Left hindlimb (tissue), 1 donor: ENCODE data around the gene SH2D1A.
"Not testable (repeated sequence)": the region's sequence is repeated elsewhere in the genome, so short reads cannot be mapped to it uniquely, and the experiment has no call there.

ENCODE experiments used
- DNase-seq: peaks from one replicate; pipeline ENCODE4 v3.0.0-alpha.2; 2018

The SH2D1A gene

DNA sequence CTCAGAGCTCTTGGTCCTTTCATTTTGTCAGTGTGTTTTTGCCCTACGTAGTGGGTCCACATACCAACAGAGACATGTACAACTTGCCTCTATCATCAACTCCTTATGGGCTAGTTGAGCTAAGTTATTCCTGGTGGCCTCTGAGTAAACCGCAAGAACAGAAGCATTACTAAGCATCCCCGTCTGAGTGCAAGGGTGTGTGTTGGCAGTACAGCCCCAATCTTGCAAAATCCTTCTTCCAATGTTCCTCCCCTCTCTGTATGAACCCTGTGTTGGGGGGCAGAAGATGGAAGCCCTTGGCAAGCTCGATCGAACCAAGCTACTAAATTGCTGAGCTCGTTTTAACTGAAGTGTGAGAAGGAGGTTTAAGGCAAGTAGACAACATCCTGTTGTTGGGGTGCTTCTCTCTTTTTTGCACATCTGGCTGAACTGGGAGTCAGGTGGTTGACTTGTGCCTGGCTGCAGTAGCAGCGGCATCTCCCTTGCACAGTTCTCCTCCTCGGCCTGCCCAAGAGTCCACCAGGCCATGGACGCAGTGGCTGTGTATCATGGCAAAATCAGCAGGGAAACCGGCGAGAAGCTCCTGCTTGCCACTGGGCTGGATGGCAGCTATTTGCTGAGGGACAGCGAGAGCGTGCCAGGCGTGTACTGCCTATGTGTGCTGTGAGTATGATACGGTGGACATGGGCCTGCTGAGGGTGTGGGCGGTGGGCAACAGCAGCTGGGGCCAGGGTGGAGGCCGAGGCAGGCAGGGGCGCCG, at the start of gene SH2D1A:
Gene SH2D1A (plus strand): TSS at position 447 of the 760 bp plus-strand sequence. CDS start 80 bp downstream, at position 527.
- DNase-seq = no peak

DNA sequence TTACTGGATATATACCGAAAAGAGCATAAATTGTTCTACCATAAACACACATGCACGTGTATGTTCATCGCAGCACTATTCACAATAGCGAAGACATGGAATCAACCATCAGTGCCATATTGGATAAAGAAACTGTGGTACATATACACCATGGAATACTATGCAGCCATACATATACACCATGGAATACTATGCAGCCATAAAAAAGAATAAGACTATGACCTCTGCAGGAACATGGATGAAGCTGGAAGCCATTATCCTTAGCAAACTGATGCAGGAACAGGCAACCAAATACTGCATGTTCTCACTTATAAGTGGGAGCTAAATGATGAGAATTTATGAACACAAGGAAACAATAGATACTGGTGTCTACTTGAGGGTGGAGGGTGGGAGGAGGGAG, 47.0 kb upstream of the SH2D1A start:
- not testable (repeated sequence) for DNase-seq

DNA sequence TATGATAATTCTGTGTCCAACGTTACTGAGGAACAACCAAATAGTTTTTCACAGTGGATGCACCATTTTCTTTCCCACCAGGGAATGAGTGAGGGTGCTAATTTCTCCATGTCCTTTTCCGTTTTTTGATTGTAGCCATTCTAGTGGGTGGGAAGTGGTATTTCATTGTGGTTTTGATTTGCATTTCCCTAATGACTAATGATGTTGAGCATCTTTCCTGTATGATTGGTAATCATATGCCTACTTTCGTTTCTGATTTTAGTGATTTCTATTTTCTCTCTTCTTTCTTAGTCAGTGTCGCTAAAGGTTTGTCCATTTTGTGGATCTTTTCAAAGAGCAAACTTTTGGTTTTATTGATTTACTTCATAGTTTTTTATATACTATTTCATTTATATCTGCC, 46.0 kb upstream of the SH2D1A start:
- DNase-seq = no peak

DNA sequence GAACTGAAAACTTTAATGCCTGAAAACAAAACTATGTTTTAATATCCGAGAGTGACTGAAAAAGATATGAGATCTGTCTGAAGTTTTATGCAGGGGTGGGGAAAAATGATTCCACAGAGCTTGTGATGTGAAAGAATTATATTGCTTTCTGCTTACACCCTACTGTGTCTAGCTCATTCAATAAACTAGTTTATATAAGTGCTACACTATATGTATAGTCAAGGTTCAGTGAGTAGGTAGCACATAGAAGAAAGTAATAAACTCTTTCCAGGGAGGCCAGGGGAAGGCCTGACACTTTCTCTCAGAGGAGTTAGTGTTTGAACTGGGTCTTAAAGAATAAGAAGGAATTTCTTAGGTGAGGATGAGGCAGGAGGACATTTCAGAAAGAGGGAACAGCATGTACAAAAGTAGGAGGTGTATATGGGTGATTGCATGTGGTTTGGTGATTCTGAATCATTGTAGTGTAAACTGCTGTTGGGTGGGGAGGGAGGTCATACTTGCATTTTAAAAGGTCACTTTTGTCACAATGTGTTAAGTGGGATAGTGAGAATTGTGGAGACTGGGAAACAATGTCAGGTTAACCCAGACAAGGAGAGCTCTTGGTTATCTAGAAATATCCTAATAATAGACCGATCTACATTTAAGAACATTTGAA, 39.0 kb upstream of the SH2D1A start:
- no peak for DNase-seq

DNA sequence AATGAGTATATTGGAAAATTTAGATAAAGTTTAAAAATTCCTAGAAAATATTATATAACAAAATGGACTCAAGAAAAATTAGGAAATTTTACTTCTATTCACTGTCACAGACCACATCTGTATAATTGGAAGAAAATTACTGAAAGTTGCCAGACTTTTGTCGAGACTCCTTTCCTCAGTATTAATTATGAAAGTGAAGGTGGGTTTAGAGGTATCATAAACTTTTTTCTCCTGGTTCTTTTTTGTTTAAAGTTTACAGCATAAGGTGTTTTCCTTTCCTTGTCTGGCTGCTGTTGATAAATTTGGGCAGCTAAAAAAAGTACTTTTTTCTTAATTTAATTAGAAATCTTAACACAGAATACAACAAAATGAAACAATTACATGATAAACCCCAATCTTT, 20.6 kb upstream of the SH2D1A start:
- no peak for DNase-seq

DNA sequence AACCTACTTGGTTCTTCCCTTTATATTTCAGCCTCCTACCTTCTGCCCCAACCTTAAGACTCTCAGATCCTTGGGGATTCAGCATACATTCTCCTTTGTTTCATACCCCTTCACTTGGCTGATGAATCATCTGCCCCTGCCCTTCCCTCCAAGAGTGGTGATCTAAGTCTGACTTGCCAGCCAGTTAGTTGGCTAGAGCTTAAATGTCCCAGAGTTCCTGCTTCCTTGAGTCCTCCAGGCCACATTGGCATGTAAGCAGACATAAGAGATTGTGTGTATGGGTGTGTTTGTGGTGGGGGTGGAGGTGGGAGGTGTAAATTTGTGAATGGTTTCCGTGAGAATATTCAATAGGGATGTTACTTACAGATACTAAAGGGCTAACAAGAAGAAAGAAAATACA, 17.6 kb upstream of the SH2D1A start:
- no peak for DNase-seq

DNA sequence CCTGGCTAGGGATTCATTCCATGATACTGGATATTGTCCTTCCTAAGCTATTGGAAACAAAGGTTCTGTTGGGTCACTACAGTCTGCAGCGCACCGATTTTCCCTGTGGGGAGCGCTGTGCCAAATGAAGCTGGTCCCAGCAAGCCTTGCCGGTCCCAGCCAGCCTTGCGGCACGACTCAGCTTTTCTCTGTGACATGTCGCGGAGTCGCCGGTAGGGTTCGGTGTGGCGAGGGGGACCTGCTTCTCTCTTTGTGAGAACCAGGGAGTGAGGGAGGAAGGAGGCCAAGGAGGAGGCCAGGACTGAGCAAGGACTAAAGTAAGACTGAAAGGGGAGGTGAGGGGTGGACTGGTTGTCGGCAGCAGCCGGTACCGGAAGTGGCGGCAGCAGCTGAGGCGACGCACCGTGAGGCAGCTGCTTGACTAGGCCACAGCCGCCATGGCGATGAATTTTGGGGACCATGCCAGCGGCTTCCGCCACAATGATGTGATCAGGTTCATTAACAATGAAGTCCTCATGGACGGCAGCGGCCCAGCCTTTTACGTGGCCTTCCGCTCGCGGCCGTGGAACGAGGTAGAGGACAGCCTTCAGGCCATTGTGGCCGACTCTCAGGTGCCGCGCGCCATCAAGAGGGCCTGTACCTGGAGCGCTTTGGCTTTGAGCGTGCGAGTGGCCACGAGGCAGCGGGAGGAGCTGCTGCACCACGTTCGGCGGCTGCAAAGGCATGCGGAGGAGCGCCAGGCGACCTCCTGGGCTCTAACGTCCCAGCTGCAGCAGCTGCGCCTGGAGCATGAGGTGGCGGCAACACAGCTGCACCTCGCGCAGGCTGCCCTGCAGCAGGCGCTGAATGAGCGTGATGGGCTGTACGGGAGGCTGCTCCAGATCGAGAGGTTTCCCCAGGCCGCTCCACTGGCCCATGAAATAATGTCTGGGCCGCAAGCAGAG, 13.6 kb upstream of the SH2D1A start, which contains the start of gene TEX13D:
Gene TEX13D (plus strand): TSS at position 180 of the 944 bp plus-strand sequence. CDS start 258 bp downstream, at position 438.
- no peak for DNase-seq

DNA sequence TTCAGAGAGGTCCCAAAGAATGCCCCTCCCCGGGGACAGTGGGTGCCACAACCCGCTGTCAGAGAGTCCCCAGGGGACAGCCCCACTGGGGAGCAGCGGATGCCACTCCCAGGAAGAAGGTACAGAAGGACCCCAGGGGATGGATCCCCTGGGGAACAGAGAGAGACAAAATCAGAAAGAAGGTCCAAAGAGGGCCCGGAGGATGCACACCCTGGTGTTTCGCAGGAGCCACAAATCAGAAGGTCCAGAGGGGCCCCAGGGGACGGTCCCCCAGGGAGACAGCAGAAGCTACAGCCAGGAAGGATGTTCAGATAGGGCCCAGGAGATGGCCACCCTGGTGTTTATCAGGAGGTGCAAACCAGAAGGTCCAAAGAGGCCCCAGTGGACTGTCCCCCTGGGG, 12.5 kb upstream of the SH2D1A start:
- no peak for DNase-seq

DNA sequence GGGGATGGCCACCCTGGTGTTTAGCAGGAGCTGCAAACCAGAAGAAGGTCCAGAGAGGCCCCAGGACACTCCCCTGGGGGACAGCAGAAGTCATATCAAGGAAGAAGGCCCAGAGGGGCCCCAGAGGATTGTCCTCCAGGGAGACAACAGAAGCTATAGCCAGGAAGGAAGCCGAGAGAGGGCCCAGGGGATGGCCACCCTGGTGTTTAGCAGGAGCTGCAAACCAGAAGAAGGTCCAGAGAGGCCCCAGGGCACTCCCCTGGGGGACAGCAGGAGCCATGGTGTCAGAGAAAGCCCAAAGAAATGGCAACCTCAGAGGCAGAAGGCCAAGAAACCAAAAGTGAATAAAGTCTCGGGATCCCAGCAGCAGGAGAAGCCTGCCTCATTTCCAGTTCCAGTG, 11.8 kb upstream of the SH2D1A start:
- not testable (repeated sequence) for DNase-seq

DNA sequence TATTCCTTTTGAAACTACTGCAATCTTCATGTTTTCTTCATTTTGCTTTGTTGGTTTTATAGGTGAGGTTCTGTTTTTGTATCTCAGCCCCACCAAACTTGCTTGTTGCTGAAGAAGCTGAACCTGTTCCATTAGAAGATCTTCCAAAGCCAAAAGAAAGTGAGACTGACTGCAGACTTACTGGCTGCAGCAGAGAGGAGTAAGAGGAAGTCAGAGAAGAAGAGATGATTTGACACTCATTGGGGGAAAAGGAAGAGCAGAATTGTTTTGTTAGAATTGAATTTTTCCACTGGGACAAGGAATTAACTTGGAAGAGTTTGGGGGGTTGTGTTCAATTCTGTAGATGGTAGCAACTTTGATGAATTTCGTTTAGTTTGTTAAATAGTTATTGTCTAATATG, 10.8 kb upstream of the SH2D1A start:
- DNase-seq = no peak

DNA sequence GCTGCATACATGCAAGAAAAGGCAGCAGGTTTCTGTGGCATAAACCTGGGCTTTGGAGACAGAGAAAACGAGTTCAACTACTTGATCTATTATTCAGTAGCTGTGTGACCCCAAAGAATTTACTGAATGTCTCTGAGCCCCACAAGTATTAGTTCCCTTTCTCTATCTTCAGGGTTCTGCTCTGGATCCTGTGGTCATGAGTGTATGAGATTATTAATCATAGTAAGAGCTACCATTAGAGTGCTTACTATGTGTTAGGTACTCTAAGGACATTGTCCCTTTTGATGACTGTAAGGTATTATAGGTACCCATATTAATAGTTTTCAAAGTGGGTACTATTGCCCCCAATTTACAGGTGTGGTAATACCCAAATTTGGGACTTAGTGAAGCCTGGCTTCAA, 8.4 kb upstream of the SH2D1A start:
- DNase-seq = no peak

DNA sequence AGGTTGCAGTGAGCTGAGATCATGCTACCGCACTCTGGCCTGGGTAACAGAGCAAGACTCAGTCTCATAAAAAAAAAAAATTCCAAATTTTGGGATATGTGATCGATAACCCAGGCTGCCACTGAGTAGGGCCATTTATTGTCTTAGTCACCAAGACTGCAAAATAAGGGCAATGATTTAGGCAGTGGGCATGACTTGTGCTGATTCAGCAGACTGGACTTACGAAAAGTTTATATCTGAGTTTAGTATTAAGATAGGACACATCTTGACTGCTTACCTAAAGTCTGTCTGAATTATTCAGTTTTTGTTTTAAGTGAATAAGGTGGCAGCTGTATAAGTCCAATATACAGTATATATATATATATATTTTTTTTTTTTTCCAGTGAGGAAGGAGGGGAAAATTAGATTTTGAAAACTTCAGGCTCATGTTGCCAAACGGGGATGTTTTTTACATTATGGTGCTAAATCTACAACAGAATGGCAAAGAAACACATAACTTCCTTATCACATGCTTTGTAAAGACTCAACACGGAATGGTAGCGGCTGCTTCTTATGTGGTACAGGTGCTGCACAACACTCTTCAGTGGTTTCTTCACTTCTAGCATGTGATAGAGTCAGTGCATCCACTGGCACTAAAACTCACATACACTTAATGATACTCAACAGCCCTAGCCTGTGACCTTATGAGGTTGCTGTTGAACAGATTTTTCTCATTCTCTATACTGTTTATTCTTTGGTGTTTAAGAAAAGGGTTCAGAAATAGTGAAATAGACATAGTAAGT, 7.4 kb upstream of the SH2D1A start:
- no peak for DNase-seq

DNA sequence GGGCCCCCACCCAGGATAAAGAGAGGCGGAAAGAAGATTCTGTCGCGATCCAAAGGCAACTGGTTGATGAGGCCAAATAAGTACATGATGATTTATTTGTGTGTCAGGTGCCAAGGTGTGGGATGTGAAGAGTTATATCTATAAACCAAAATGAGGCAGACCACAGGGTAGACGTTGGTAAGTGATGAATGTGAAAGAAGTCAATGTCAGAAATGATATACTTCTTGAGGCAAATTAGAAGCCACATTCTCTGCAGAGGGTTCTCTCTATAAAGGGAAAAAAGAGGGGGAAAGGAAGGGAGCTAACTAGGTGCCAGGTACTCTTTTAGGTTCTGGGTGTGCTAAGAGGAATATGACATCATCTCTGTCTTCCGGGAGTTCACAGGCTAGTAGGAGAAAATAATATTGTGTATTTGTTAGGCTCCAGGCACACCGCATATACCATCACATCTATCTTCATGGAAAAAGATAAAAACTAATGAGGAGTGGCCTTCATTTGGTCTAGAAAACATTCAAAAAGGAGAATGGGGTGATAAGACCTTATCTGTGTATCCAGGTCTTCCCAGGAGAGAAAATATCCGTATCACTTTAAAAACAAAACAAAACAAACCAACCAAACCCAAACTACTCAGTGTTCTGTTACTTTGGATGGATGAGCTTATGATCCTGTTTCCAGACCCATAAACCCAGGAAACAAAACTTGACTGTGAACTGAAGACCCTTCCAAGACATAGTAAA, 4.8 kb upstream of the SH2D1A start:
- DNase-seq = no peak

DNA sequence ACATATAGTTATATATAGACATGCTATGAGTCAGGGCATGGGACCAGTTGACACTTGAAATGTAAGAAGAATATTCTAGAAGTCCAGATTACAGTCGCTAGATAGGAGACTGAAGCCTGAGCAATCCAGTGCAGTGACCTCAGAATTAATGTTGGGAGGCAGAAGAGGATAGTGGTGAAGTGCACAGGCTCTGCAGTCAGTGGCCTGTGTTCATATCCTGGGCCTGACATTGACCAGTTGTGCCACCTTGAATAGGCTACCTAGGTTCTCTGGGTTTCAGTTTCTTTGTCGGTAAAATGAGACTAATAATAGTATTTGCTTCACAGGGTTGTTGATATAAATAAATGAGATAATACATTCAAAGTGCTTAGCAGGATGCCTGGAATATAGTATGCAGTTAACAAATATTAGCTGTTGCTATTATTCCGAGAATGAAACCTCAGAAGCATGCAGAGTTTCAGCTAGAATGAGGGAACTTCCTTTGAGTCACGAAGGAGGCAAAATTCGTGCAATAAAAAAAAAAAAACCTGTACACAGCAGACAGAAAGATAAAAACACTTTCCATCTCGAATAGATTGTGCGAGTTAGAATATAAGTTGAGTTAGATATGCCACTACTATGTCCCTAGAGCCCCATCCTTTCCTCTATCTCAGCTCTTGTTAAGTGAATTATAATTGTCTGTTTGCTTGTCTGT, 4.0 kb upstream of the SH2D1A start:
- DNase-seq = no peak

DNA sequence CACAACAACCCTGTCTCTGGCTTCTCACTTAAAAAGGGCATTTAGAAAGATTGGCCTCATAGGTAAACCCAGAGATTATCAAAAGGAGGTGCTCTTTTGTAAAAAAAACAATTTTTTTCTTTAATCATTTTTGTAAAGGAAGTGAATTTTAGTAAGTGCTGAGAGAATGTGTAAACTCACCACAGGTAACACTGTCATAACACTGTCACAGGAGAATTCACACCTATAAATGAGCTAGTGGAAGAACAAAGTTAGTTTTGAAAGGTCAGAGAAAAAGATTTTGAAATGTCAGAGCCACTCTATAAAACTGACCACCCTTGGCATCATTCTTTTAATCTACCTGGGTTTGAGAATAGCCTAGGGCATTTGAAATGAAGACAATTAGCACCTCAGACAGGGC, 3.3 kb upstream of the SH2D1A start:
- DNase-seq = no peak

DNA sequence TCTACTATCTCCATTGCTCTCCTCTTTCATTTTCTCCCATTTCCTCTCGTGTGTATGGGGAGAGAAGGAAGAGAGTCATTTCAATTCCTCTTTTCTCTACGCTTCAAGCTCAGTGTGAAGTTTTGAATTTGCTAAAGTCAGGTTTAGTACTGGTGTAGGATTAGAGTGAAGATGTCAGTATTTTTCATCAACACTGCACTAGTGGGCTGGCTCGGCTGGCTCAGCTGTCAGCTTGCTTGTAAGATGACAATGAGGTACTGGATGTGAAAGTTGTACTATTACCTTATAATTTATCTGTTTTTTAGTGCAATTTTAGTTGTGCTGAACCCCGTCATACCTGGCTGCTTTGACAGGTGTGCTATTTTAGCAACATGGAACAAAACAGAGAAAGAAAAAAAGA, 2.1 kb upstream of the SH2D1A start:
- no peak for DNase-seq

DNA sequence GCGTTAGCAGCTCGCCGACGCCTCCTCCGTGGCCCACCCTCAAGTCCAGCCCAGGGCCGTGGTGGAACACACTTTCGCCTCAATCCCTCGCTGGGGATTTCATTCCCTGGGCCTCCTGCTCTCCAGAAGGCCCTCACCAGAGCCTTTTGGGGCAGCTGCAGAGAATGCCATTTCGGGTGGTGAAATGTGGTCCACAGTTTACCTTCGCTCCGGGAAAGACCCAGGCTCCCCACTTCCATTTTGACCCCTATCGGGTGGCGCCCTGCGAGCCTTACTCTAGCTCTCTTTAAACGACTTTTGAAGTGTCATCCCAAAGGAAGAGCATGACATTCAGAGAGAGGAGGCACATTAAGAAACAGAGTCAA, 496 bp downstream of the SH2D1A start:
- no peak for DNase-seq

DNA sequence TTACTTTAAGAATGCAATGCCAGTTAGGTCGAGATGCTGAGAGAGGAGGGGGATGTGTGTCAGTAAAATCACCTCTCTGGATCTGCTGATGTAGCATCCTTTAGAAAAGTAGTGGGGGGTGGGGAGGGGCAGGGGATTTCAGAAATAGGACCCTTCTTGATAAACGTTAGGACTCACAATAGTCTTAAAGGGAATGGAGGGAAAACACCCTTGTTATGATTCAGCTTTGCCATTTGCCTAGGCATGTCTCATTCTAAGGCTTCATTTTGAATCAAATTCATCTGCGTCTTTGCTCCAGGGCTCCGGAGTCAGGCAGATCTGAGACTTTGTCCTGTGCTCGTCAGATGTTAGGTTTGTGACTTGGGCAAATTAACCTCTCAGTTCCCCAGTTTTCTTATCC, 879 bp downstream of the SH2D1A start:
- no peak for DNase-seq

DNA sequence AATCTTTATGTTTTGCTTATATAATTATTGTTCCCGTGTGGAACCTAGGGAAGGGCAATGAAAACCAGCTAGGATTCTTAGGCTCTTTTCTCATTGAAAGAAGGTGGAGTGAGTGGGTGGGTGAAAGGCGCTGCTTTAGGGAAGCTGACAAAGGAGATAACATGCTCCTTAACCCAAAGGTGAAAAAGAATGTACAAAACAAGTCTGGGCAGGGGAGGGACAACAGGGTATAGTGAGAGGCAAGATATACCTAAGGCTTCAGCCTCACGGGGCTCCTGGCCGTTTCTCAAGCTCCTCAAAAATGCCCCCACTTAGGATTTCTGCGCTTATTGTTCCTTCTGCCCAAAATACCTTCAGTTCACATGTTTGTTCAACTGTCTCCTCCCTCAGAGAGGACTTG, 1.8 kb downstream of the SH2D1A start:
- no peak for DNase-seq

DNA sequence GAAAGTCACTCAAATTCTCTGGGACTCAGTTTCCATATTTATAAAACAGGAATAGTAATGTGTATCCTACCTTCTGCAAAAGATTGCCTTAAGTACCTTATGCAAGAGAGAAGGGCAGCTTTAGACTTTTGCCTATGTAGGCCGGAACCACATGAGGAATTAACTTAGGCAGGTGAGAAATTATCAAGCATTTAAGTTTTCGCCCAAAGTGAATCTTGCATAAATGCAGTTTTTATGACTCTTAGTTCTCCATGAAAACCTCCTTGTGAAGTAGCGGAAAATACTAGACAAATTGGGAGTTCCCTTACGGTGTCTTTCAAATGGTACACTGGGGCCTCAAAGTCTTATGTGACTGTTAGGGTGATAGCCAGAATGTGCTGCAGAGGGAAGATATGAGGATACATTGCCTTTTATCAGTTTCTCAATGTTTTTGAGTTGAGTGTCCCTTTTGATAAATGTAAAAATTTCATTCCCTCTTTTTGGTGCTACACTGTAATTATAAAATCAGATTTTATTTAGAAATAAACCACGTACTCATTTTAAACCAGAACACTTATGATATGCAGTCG, 2.6 kb downstream of the SH2D1A start:
- no peak for DNase-seq

DNA sequence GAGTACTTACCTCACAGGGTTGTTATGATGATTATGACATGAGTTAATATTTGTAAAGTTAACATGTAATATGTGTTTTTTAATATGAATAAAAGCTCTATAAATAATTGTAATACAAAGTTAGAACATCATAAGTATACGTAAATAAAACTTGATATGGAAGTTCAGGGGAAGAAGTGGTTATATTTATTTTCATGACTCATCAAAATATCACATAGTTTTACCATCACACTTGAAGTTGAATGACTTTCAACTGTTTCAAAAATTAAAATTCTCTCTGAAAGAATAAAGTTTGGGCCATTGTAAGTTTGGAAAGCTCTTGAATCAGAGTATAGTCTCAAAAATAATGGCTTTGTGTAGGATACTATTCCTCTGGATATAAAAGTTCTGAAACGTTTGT, 8.3 kb downstream of the SH2D1A start:
- no peak for DNase-seq
